Smooth muscle cell of the brain vasculature (primary cell): ENCODE data around the gene RNF13.
"Not testable (repeated sequence)": the region's sequence is repeated elsewhere in the genome, so short reads cannot be mapped to it uniquely, and the experiment has no call there.

Experiments
- DNase-seq: peaks from one replicate; pipeline ENCODE4 v3.0.0-alpha.2; 2012; ENCODE audit warnings: low read depth, low spot score

The RNF13 gene

GRCh38 chr3:149801195-149801594, 11.8 kb upstream of the RNF13 start:
- no peak for DNase-seq

GRCh38 chr3:149801639-149802038, 11.4 kb upstream of the RNF13 start:
- no peak for DNase-seq

- no peak for DNase-seq
These were observed 6.7 kb upstream of the RNF13 start for GRCh38 chr3:149806171-149806778.

DNA sequence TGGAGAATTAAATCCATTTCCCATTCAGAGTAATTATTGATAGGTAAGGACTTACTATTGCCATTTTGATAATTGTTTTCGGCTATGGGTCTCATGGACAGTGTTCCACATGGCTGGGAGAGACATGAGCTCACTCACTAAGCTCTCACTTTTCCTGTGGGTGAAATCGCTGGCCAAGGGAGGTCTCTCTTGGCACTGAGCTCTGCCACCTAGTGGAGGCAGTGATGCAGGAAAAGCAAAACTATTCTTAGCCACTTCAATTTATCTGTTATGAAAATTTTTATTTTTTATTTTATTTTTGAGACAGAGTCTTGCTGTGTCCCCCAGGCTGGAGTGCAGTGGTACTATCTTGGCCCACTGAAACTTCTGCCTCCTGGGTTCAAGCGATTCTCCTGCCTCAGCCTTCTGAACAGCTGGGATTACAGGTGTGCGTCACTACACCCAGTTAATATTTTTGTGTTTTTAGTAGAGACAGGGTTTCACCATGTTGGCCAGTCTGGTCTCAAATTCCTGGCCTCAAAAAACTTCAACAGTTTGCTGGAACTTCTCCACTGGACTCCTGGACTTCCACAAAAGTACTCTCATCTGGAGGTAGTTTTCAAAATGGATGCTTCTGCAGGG, 4.7 kb upstream of the RNF13 start:
- no peak for DNase-seq

- no peak for DNase-seq
These were observed 3.3 kb upstream of the RNF13 start for GRCh38 chr3:149809699-149810098.

DNA sequence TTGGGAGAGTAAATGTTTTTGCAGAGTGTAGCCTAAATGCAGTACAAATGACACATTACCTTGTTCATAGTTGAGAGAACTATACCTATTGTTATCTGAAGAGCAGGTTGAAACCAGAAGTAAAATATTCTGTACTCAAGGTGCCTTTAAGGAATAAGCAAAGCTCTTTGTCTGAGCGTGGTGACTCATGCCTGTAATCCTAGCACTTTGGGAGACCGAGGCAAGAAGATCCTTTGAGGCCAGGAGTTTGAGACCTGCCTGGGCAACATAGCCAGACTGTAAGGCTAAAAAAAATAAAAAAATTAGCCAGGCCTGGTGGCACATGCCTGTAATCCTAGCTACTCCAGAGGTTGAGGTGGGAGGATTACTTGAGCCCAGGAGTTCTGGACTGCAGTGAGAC, 2.2 kb upstream of the RNF13 start:
- DNase-seq, result no peak

DNA sequence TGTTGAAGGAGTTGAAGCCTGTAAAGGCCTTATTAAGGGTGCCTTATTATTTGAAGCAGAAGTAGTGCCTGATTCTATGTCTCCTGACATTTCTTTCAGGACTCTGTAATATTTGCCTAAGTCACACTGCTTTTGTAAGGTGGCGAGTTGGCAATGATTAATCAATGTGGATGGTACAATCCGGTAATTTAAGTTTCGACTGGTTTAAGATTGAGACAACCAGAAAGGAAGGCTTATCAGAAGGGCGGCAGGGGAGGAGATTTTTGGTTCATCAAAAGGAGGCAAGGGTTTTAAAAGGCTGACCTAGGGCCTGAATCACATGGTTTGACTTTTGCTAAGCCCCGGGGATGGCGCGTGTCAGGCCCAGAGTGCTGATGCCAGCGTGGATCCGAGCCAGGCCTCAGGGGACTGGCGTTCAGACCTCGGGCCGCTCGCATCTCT, 830 bp upstream of the RNF13 start:
- peak; percentile 4 for DNase-seq

DNA sequence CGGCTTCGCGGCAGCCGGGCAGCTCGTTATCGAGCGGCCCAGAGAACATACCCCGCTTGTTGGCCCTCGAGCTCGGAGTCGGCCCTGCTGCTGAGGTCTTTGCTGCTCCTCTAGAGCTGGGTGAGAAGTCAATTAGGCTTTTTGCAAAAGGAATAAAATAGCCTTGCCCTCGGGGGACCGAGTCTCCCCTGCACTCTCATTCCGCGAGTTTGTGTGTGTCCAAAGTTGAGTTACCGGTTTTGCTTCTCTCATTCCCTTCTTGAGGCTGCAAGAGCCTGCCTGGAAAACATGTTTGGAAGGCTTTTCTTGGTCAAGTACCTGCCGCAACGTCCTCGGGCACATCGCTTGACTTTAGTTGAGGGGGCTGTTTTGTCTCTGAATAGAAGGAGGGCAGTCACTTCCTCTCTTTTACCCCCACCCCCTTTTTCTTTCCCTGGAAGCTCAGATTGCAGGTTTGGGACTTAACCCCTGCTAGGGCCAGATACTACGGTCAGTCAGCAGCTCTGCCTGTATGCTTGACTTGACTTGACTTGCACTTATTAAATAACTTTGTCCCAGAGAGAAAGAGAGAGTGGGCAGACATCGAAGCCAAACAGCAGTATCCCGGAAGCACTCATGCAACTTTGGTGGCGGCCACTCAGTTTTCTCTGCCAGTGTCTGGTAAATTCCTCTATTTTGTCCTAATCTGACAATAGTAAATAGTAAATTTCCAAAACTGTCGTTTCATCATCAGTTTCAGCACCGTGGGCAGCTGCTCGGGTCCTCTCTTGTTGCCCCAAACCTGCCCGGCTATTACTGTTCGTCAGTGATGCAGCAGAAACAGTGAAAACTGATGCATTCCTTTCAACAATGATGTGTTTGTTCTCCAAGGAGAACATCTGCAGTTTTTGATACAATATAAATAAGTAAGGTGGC, 609 bp downstream of the RNF13 start:
- peak; percentile 12 for DNase-seq

- no peak for DNase-seq
These were observed 2.3 kb downstream of the RNF13 start for GRCh38 chr3:149815321-149815720.

DNA sequence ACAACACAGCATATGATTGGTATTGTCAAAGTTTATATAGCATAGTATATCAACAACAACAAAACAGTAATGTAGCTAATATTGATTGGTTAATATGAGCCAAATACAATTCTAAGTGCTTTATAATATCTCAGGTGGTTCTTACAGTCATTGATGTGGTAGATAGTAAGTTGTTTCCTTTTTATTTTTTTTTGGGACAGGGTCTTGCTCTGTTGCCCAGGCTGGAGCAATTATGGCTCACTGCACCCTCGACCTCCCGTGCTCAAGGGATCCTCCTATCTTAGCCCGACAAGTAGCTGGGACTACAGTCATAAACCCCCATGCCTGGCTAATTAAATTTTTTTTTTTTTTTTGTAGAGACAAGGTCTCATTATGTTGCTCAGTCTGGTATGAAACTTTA, 2.7 kb downstream of the RNF13 start:
- DNase-seq, result no peak

GRCh38 chr3:149816311-149816710, 3.3 kb downstream of the RNF13 start:
- DNase-seq, result no peak

DNA sequence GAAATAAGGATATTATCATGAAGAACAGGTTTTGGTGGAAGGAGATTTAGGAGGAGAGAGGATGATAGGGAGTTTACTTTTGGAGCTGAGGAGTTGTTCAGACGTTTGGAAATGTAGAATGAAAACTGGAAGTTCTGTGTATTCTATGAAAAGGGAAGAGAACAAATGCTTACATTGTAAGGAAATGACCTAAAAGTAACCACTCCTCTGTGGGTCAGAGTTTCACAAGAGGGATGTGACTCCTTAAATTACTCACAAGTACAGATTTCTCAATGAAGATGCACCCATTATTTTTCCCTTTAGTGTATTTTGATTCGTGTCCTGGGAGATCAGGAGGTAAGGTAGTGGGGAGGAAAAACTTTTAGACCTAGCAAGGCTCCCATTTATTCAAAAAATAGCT, 4.0 kb downstream of the RNF13 start:
- no peak for DNase-seq

GRCh38 chr3:149819432-149819831, 6.4 kb downstream of the RNF13 start:
- DNase-seq, result no peak

GRCh38 chr3:149820183-149820582, 7.2 kb downstream of the RNF13 start:
- DNase-seq, result no peak

DNA sequence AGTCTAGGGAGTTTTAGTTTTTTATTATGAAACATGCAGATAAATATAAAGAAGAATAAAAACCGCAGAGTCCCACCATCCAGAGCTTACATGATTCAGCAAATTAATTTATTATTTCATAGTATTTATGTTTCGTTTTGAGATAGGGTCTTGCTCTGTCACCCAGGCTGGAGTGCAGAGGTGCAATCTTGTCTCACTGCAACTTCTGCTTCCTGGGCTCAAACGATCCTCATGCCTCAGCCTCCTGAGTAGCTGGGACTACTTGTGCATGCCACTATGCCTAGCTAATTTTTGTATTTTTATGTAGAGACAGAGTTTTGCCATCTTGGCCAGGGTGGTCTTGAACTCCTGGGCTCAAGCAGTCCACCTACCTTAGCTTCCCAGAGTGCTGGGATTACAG, 13.6 kb downstream of the RNF13 start:
- DNase-seq, result no peak

GRCh38 chr3:149828390-149828789, 15.4 kb downstream of the RNF13 start:
- no peak for DNase-seq

DNA sequence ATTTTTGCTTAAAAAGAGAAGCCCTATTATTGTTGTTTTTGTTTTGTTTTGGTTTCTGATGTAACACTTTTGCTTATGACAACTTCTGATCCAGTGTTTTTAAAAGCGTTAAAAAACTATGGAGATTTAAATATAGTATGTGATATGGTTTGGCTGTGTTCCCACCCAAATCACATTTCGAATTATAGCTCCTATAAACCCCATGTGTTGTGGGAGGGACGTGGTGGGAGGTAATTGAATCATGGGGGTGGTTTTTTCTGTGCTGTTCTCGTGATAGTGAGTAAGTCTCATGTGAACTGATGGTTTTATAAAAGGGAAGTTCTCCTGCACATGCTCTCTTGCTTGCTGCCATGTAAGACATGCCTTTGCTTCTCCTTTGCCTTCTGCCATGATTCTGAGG, 16.6 kb downstream of the RNF13 start:
- DNase-seq, result not testable (repeated sequence)

DNA sequence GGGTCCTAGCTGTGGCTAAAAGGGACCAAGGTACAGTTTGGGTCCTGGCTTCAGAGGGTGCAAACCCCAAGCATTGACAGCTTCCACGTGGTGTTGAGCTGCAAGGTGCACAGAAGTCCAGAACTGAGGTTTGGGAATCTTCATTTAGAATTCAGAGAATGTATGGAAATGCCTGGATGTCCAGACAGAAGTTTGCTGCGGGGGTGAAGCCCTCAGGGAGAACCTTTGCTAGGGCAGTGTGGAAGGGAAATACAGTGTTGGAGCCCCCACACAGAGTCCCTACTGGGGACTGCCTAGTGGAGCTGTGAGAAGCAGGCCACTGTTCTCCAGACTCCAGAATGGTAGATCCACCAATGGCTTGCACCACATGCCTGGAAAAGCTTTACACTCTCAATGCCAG, 17.9 kb downstream of the RNF13 start:
- no peak for DNase-seq

- DNase-seq, result no peak
These were observed 18.3 kb downstream of the RNF13 start for GRCh38 chr3:149831321-149831720.

GRCh38 chr3:149832086-149832485, 19.1 kb downstream of the RNF13 start:
- DNase-seq, result no peak

GRCh38 chr3:149833241-149833640, 20.2 kb downstream of the RNF13 start:
- DNase-seq, result no peak

GRCh38 chr3:149838491-149838890, 25.5 kb downstream of the RNF13 start:
- DNase-seq, result not testable (repeated sequence)

GRCh38 chr3:149839469-149839868, 26.5 kb downstream of the RNF13 start:
- not testable (repeated sequence) for DNase-seq
